ENCODE measurements around the gene EPSTI1. TPM values are rescaled to one million over a fixed set of nuclear protein-coding genes. Genes with fewer than 3 reads are reported as not detected.

EPSTI1 gene
- polyA plus RNA-seq, 2 of the 4 experiments (the other 2 are of a cell fraction), result 0.05 to 0.10 TPM

DNA sequence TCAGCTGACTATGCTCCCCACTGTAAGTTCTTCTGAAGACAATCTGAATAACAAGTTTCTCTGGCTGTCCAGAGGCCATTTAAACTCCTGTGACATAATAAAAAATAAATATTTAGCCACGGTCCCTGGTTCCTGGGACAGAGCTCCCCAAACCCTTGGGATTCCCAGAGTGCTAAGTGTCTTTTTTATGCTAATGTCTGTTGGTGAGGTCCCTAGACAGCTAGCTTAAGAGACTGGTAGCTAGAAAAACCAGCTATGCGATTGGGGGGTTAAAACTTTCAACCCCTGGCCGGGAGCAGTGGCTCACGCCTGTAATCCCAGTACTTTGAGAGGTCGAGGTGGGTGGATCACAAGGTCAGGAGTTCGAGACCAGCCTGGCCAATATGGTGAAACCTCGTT, 5.9 kb downstream of the EPSTI1 start:
- POLR2A ChIA-PET, result no interaction called here
- FAIRE-seq (no peak), ATAC-seq (no peak), DNase-seq (ENCODE audit: low read depth in 1 of 2, low spot score in 1 of 2) (no peak)
- Histone ChIP-seq H3K4me1 (peaks cover 6% of the 10 kb centered on the region; the same call in 1 of the 3 replicates), H3K27ac (peak overlapping the region in 1 of 2 experiments; percentile 53; a peak in 3 of 6 replicates), H3K9me3 (no peaks in the 10 kb centered on the region), H3K4me3 (no peak overlapping the region), H3K4me2 (no peak overlapping the region)
- 58% methylated on average over 7 of the region's 7 CpGs for WGBS (ENCODE audit: missing lambda C conversion rate)
- no peak for TF ChIP-seq FOSB (CRISPR knock-in tag; IDR thresholded peaks at IDR 0.05)
- no peak for TF ChIP-seq MAFK (IDR thresholded peaks at IDR 0.05; ENCODE audit: partially characterized antibody)
- TF ChIP-seq, protein P1, sequence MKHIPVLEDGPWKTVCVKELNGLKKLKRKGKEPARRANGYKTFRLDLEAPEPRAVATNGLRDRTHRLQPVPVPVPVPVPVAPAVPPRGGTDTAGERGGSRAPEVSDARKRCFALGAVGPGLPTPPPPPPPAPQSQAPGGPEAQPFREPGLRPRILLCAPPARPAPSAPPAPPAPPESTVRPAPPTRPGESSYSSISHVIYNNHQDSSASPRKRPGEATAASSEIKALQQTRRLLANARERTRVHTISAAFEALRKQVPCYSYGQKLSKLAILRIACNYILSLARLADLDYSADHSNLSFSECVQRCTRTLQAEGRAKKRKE (CRISPR knock-in tag; IDR thresholded peaks at IDR 0.05; ENCODE audit: low read depth), result no peak
- no peak for TF ChIP-seq NR3C1 (IDR thresholded peaks at IDR 0.05)
- no peak for TF ChIP-seq EHF (CRISPR knock-in tag; IDR thresholded peaks at IDR 0.05)
- TF ChIP-seq JUN (IDR thresholded peaks at IDR 0.05), result no peak
- no peak for TF ChIP-seq CHD4 (IDR thresholded peaks at IDR 0.05; ENCODE audit: borderline replicate concordance)
- no peak for TF ChIP-seq ZC3H11A (IDR thresholded peaks at IDR 0.05)
- no peak for TF ChIP-seq ZFP36 (IDR thresholded peaks at IDR 0.05; ENCODE audit: borderline replicate concordance, partially characterized antibody)
- TF ChIP-seq, protein P2, sequence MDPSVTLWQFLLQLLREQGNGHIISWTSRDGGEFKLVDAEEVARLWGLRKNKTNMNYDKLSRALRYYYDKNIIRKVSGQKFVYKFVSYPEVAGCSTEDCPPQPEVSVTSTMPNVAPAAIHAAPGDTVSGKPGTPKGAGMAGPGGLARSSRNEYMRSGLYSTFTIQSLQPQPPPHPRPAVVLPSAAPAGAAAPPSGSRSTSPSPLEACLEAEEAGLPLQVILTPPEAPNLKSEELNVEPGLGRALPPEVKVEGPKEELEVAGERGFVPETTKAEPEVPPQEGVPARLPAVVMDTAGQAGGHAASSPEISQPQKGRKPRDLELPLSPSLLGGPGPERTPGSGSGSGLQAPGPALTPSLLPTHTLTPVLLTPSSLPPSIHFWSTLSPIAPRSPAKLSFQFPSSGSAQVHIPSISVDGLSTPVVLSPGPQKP (IDR thresholded peaks at IDR 0.05; ENCODE audit: low read depth, low read length), result no peak
- TF ChIP-seq BHLHE40 (IDR thresholded peaks at IDR 0.05; ENCODE audit: low read depth, low read length), result no peak
- TF ChIP-seq RNF2 (IDR thresholded peaks at IDR 0.05; ENCODE audit: borderline replicate concordance, low read depth), result no peak
- CTCF ChIA-PET, result no interaction called here

DNA sequence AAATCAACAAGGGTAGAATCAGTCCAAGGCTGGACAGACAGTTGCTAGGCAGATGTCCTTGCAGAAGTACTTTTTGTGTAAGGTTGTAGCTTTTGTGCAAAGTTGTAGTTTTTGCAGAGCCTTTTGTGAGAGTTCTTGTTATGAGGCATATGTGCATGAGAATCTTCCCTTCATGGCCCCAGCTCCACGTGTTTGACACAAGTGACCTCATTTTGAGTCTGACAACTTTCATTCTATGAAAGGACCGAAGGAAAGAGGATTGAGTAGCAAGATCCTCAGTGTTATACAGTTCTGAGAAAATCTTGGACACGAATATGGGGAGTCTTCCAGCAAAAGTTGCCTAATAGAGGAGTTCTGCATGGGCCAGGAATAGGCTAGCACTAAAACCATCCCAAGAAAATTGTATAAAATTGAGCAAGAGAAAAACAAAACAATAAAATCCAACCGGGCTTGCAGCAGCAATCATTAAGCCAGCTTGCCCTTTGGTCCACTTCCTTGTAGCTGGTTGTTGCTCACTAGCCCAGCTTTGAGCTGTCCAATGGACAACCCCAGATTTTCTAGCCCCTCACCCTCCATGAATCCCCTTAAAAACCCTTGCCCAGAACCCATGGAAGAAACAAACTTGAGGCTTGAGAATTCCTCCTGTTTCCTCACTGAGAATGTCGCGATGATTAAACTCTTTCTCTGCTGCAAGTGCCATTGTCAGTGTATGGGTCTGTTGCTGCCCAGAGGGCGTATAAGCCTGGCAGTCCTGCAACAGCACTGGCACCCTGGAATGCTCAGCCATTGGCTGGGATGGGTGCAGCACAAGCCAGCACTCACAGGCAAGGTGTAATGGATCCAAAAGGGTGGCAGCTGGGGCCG, 6.5 kb downstream of the EPSTI1 start:
- Histone ChIP-seq H3K4me3 (no peak overlapping the region), H3K4me2 (peak overlapping the region; percentile 38; the same call in 2 of the 3 replicates), H3K4me1 (peaks cover 6% of the 10 kb centered on the region; the same call in 1 of the 3 replicates), H3K27ac (peak overlapping the region; percentile 23 to 53; a peak in 3 of 6 replicates), H3K9me3 (no peaks in the 10 kb centered on the region)
- ATAC-seq (no peak), FAIRE-seq (no peak), DNase-seq (ENCODE audit: low read depth in 1 of 2, low spot score in 1 of 2) (no peak)
- TF ChIP-seq HDAC2 (IDR thresholded peaks at IDR 0.05), result no peak
- TF ChIP-seq, protein P3, sequence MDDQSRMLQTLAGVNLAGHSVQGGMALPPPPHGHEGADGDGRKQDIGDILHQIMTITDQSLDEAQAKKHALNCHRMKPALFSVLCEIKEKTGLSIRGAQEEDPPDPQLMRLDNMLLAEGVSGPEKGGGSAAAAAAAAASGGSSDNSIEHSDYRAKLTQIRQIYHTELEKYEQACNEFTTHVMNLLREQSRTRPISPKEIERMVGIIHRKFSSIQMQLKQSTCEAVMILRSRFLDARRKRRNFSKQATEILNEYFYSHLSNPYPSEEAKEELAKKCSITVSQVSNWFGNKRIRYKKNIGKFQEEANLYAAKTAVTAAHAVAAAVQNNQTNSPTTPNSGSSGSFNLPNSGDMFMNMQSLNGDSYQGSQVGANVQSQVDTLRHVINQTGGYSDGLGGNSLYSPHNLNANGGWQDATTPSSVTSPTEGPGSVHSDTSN (IDR thresholded peaks at IDR 0.05), result no peak
- ChIA-PET POLR2A (no interaction called here), CTCF (interaction anchor here (0.6 kb wide), 1 partner anchor 341 kb away, joined by 3 read pairs; no protein-coding TSS in a partner anchor)
- WGBS (ENCODE audit: missing lambda C conversion rate), result 48% methylated on average over 8 of the region's 8 CpGs

DNA sequence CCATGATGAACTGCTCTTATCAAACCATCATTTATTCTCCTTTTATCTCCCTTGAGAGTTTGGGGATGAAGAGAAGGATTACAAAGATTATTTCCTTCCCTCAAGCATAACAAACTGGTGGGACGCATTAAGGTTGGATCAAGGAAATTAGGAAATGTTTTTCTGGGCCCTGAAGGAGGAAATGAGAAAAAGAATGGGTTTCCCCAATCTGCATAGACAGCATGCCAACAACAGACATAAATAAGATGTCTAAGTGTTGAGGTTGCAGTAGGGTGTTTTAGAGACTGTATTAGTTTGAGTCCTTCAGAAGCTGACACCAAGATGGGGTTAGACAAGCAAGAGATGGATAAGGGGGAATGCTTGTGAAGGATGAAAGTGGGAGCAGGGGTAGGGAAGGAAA, 7.3 kb downstream of the EPSTI1 start:
- Histone ChIP-seq H3K4me2 (no peak overlapping the region), H3K4me1 (peaks cover 6% of the 10 kb centered on the region; the same call in 1 of the 3 replicates), H3K4me3 (no peak overlapping the region), H3K9me3 (no peaks in the 10 kb centered on the region), H3K27ac (no peak overlapping the region)
- FAIRE-seq, result no peak
- ChIA-PET POLR2A (no interaction called here), CTCF (interaction anchor here (0.6 kb wide), 1 partner anchor 341 kb away, joined by 3 read pairs; no protein-coding TSS in a partner anchor)
- DNase-seq (ENCODE audit: low read depth in 1 of 2, low spot score in 1 of 2), result no peak
- 90% methylated on average over 1 of the region's 1 CpG for WGBS (ENCODE audit: missing lambda C conversion rate)
- ATAC-seq, result no peak
- TF ChIP-seq KDM5A (IDR thresholded peaks at IDR 0.05), result no peak
- no peak for TF ChIP-seq RFX5 (IDR thresholded peaks at IDR 0.05)
- no peak for TF ChIP-seq CBX2 (IDR thresholded peaks at IDR 0.05; ENCODE audit: borderline replicate concordance, low read depth)
- TF ChIP-seq, protein P4, sequence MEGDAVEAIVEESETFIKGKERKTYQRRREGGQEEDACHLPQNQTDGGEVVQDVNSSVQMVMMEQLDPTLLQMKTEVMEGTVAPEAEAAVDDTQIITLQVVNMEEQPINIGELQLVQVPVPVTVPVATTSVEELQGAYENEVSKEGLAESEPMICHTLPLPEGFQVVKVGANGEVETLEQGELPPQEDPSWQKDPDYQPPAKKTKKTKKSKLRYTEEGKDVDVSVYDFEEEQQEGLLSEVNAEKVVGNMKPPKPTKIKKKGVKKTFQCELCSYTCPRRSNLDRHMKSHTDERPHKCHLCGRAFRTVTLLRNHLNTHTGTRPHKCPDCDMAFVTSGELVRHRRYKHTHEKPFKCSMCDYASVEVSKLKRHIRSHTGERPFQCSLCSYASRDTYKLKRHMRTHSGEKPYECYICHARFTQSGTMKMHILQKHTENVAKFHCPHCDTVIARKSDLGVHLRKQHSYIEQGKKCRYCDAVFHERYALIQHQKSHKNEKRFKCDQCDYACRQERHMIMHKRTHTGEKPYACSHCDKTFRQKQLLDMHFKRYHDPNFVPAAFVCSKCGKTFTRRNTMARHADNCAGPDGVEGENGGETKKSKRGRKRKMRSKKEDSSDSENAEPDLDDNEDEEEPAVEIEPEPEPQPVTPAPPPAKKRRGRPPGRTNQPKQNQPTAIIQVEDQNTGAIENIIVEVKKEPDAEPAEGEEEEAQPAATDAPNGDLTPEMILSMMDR (IDR thresholded peaks at IDR 0.05), result no peak
- no peak for TF ChIP-seq EHF (CRISPR knock-in tag; IDR thresholded peaks at IDR 0.05)
- TF ChIP-seq RCOR1 (IDR thresholded peaks at IDR 0.05; ENCODE audit: low read depth, low read length), result no peak

All from A549 (cell line).